H9 (cell line): Measurements from ENCODE around the gene KLHL2. TPM values are rescaled to one million over a fixed set of nuclear protein-coding genes. Genes with fewer than 3 reads are reported as not detected.
"Not testable (repeated sequence)": the region's sequence is repeated elsewhere in the genome, so short reads cannot be mapped to it uniquely, and the experiment has no call there.

ENCODE experiments used
- DNase-seq: peaks from one replicate; pipeline ENCODE4 v3.0.0-alpha.2; 2017
- H2AFZ ChIP-seq: one replicate; pipeline ENCODE4 v1.6.1; 2013; ENCODE audit warnings: mild to moderate bottlenecking, low read length, control low read depth, moderate library complexity
- H2AK5ac ChIP-seq: 2 replicates; pipeline ENCODE4 v1.6.1; 2013; ENCODE audit warnings: low read length, control low read depth, mixed read lengths; ENCODE audit not compliant: insufficient read length
- H2BK120ac ChIP-seq: one replicate; pipeline ENCODE4 v1.6.1; 2013; ENCODE audit warnings: low read depth, mild to moderate bottlenecking, low read length, control low read depth, inconsistent platforms; ENCODE audit not compliant: poor library complexity, severe bottlenecking
- H2BK12ac ChIP-seq: 2 replicates; pipeline ENCODE4 v1.6.1; 2013; ENCODE audit warnings: low read length, control low read depth, mixed read lengths, low read depth; ENCODE audit not compliant: insufficient read length
- H2BK15ac ChIP-seq: 2 replicates; pipeline ENCODE4 v1.6.1; 2013; ENCODE audit warnings: low read depth, low read length, control low read depth
- H2BK20ac ChIP-seq: one replicate; pipeline ENCODE4 v1.6.1; 2013; ENCODE audit warnings: low read depth, mild to moderate bottlenecking, low read length, control low read depth, inconsistent platforms; ENCODE audit not compliant: poor library complexity, severe bottlenecking
- H2BK5ac ChIP-seq: 2 replicates; pipeline ENCODE4 v1.6.1; 2013; ENCODE audit warnings: low read length, control low read depth, mixed read lengths; ENCODE audit not compliant: insufficient read length
- H3K14ac ChIP-seq: 2 replicates; pipeline ENCODE4 v1.6.1; 2013; ENCODE audit warnings: low read length, control low read depth; ENCODE audit not compliant: insufficient read depth
- H3K18ac ChIP-seq: 2 replicates; pipeline ENCODE4 v1.6.1; 2013; ENCODE audit warnings: low read depth, mild to moderate bottlenecking, mixed read lengths, low read length, control low read depth; ENCODE audit not compliant: insufficient read length
- H3K23ac ChIP-seq: 2 replicates; pipeline ENCODE4 v1.6.1; 2013; ENCODE audit warnings: low read length, control low read depth, mixed read lengths, low read depth; ENCODE audit not compliant: insufficient read length
- H3K23me2 ChIP-seq: 2 replicates; pipeline ENCODE4 v1.6.1; 2013; ENCODE audit warnings: low read depth, mild to moderate bottlenecking, mixed read lengths, low read length, control low read depth; ENCODE audit not compliant: insufficient read length, poor library complexity, severe bottlenecking
- H3K27ac ChIP-seq: 2 replicates; pipeline ENCODE4 v1.5.1; 2013; ENCODE audit warnings: low read length, control low read depth, mixed read lengths, low read depth; ENCODE audit not compliant: insufficient read length
- H3K27me3 ChIP-seq: 2 replicates; pipeline ENCODE4 v1.6.1; 2013; ENCODE audit warnings: low read length, control low read depth, inconsistent platforms; ENCODE audit not compliant: insufficient read depth
- H3K4ac ChIP-seq: 2 replicates; pipeline ENCODE4 v1.6.1; 2013; ENCODE audit warnings: low read depth, mild to moderate bottlenecking, control low read depth, inconsistent platforms, low read length, moderate library complexity
- H3K4me1 ChIP-seq: 2 replicates; pipeline ENCODE4 v1.6.1; 2013; ENCODE audit warnings: low read length, control low read depth, inconsistent platforms; ENCODE audit not compliant: insufficient read depth
- H3K4me2 ChIP-seq: 2 replicates; pipeline ENCODE4 v1.6.1; 2013; ENCODE audit warnings: low read length, control low read depth, mixed read lengths; ENCODE audit not compliant: insufficient read length, insufficient read depth
- H3K56ac ChIP-seq: 2 replicates; pipeline ENCODE4 v1.6.1; 2013; ENCODE audit warnings: low read depth, mild to moderate bottlenecking, mixed read lengths, low read length, control low read depth; ENCODE audit not compliant: insufficient read length
- H3K79me1 ChIP-seq: 2 replicates; pipeline ENCODE4 v1.6.1; 2013; ENCODE audit warnings: low read depth, mild to moderate bottlenecking, moderate library complexity, low read length, control low read depth, inconsistent platforms; ENCODE audit not compliant: insufficient read depth, poor library complexity, severe bottlenecking
- H3K79me2 ChIP-seq: 2 replicates; pipeline ENCODE4 v1.6.1; 2013; ENCODE audit warnings: low read length, control low read depth, inconsistent platforms; ENCODE audit not compliant: insufficient read depth
- H3K9ac ChIP-seq: 2 replicates; pipeline ENCODE4 v1.6.1; 2013; ENCODE audit warnings: low read length, control low read depth, mixed read lengths; ENCODE audit not compliant: insufficient read length; ENCODE audit errors: extremely low read depth
- H3K9me3 ChIP-seq: one replicate; pipeline ENCODE4 v1.6.1; 2013; ENCODE audit warnings: low read depth, low read length, inconsistent platforms; ENCODE audit not compliant: control insufficient read depth
- H3T11ph ChIP-seq: one replicate; pipeline ENCODE4 v1.6.1; 2013; ENCODE audit warnings: mild to moderate bottlenecking, low read length, control low read depth, inconsistent platforms
- H4K20me1 ChIP-seq: one replicate; pipeline ENCODE4 v1.6.1; 2013; ENCODE audit not compliant: control insufficient read depth, insufficient read length, insufficient read depth
- H4K5ac ChIP-seq: 2 replicates; pipeline ENCODE4 v1.6.1; 2013; ENCODE audit warnings: low read depth, mild to moderate bottlenecking, mixed read lengths, low read length, control low read depth; ENCODE audit not compliant: insufficient read length
- H4K8ac ChIP-seq: replicated peaks from 2 replicates; pipeline ENCODE4 v1.6.1; 2013; ENCODE audit warnings: low read length, control low read depth, mixed read lengths, low read depth; ENCODE audit not compliant: insufficient read length
- H4K91ac ChIP-seq: 2 replicates; pipeline ENCODE4 v1.6.1; 2013; ENCODE audit warnings: low read depth, mild to moderate bottlenecking, moderate library complexity, mixed read lengths, low read length, control low read depth; ENCODE audit not compliant: insufficient read length
- H3K27ac Mint-ChIP-seq, 3 experiments: 2 replicates in 2 of 3; 3 replicates in 1 of 3; pipeline ENCODE4 v1.8.0; 2020 to 2021; ENCODE audit warnings: mixed read lengths in 3 of 3, mild to moderate bottlenecking in 1 of 3, moderate library complexity in 1 of 3
- H3K27me3 Mint-ChIP-seq: 2 replicates; pipeline ENCODE4 v1.8.0; 2021; ENCODE audit warnings: low read depth, mild to moderate bottlenecking, moderate library complexity, mixed read lengths
- H3K36me3 Mint-ChIP-seq, 3 experiments: 2 replicates in 2 of 3; 3 replicates in 1 of 3; pipeline ENCODE4 v1.8.0; 2020 to 2021; ENCODE audit warnings: low read depth in 3 of 3, mixed read lengths in 3 of 3; ENCODE audit not compliant: insufficient read depth in 1 of 3
- H3K4me1 Mint-ChIP-seq, 2 experiments: 2 replicates each; pipeline ENCODE4 v1.8.0; 2020; ENCODE audit warnings: mixed read lengths in 2 of 2
- H3K4me3 Mint-ChIP-seq, 2 experiments: 2 replicates in 1 of 2; 3 replicates in 1 of 2; pipeline ENCODE4 v1.8.0; 2020 to 2021; ENCODE audit warnings: mild to moderate bottlenecking in 2 of 2, mixed read lengths in 2 of 2, moderate library complexity in 1 of 2
- H3K9me3 Mint-ChIP-seq, 2 experiments: 2 replicates in 1 of 2; 3 replicates in 1 of 2; pipeline ENCODE4 v1.8.0; 2020; ENCODE audit warnings: mild to moderate bottlenecking in 2 of 2, mixed read lengths in 2 of 2, moderate library complexity in 1 of 2
- CTCF ChIP-seq: fragments of 200-600 bp; sonication (generic); conservative IDR thresholded peaks from 3 replicates; pipeline ENCODE4 v1.8.0; 2021; ENCODE audit warnings: antibody characterized with exemption, mild to moderate bottlenecking
- WGBS: extraction: QIAGEN DNeasy Blood & Tissue Kit; methylation state at CpG from one replicate; pipeline ENCODE4 v1.1.7; 2013; ENCODE audit warnings: missing lambda C conversion rate, low lambda C conversion rate, mixed read lengths; ENCODE audit not compliant: insufficient read length; ENCODE audit errors: extremely low coverage; 5-methylcytosine and 5-hydroxymethylcytosine counted together
- total RNA-seq: library from RNA; stranded (reverse); gene quantifications from 2 replicates; pipeline ENCODE4 v1.2.1, GENCODE V29; 2021

KLHL2 gene
- total RNA-seq, 1 experiment from 2014 or later: 14.3 TPM

DNA sequence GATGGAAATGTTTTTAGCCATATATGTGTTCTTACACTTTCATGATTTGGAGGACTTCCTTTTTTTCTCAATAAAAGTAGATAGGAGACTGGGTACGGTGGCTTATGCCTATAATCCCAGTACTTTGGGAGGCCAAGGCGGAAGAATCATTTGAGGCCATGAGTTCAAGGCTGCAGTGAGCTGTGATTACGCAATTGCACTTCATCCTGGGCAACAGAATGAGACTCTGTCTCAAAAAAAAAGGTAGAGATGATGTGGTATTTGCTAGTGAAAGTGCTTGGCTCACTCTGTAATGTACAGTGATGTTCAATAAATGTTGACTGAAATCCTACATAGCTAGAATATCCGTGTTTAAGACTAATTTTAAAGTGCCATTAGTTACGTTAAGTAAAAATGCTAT is 27.4 kb downstream of the KLHL2 start:
- H3K4me1 ChIP-seq: no peaks in the 10 kb centered on the region
- H2AK5ac ChIP-seq: no peak overlapping the region
- H4K20me1 ChIP-seq: no peaks in the 10 kb centered on the region

GRCh38 chr4:165236852-165237251 is 29.5 kb downstream of the KLHL2 start:
- H4K20me1 ChIP-seq, H3K9me3 Mint-ChIP-seq, H4K5ac ChIP-seq: not testable (repeated sequence)

More for the DNA sequence above, 27.4 kb downstream of the KLHL2 start:
- Histone ChIP-seq H3K79me1 (no peaks in the 10 kb centered on the region), H2AFZ (no peak overlapping the region), H3K4me2 (no peak overlapping the region), H2BK120ac (no peak overlapping the region), H3K4ac (no peak overlapping the region), H3K9me3 (no peaks in the 10 kb centered on the region), H2BK20ac (no peak overlapping the region), H2BK12ac (no peak overlapping the region), H2BK5ac (no peak overlapping the region), H3K56ac (no peak overlapping the region), H3K27me3 (no peaks in the 10 kb centered on the region), H4K5ac (no peak overlapping the region), H3K14ac (no peak overlapping the region), H3K23me2 (no peaks in the 10 kb centered on the region), H4K91ac (no peak overlapping the region), H3K27ac (no peak overlapping the region), H2BK15ac (no peak overlapping the region), H3K18ac (no peak overlapping the region), H3T11ph (no peak overlapping the region), H3K79me2 (no peaks in the 10 kb centered on the region), H4K8ac (no peak overlapping the region), H3K9ac (no peak overlapping the region), H3K23ac (no peak overlapping the region)
- Mint-ChIP-seq H3K36me3 (peaks cover 0 to 13% (median 8%) of the 10 kb centered on the region in 3 experiments; a peak in 3 of 7 replicates), H3K9me3 (no peaks in the 10 kb centered on the region), H3K27ac (no peak overlapping the region), H3K4me3 (no peak overlapping the region), H3K27me3 (no peaks in the 10 kb centered on the region), H3K4me1 (peaks cover 9 to 13% of the 10 kb centered on the region in 2 experiments)
- TF ChIP-seq CTCF: no peak
- no peak for DNase-seq
- WGBS: no CpG with 5 or more reads among the region's 5 CpGs

More at GRCh38 chr4:165236852-165237251, 29.5 kb downstream of the KLHL2 start:
- not testable (repeated sequence) for H3K79me2 ChIP-seq, H3K27ac Mint-ChIP-seq, H3K23ac ChIP-seq, H2BK12ac ChIP-seq, H3K18ac ChIP-seq, H2AK5ac ChIP-seq, H4K91ac ChIP-seq, H3K23me2 ChIP-seq, H3K27me3 ChIP-seq, H3T11ph ChIP-seq, H3K14ac ChIP-seq, H3K56ac ChIP-seq, H3K9ac ChIP-seq, H2BK20ac ChIP-seq, H2BK15ac ChIP-seq, H2BK120ac ChIP-seq, H3K27ac ChIP-seq, H2AFZ ChIP-seq, H3K4me2 ChIP-seq, H2BK5ac ChIP-seq, DNase-seq, H3K9me3 ChIP-seq, H3K79me1 ChIP-seq, H3K4me3 Mint-ChIP-seq, H3K36me3 Mint-ChIP-seq, H3K4me1 ChIP-seq, H3K4ac ChIP-seq, H4K8ac ChIP-seq, H3K27me3 Mint-ChIP-seq
- H3K4me1 Mint-ChIP-seq: peaks cover 9 to 17% of the 10 kb centered on the region in 2 experiments
- no CpG with 5 or more reads among the region's 1 CpG for WGBS
